HepG2 (cell line): ENCODE results near the gene TMEM107. TPM values are rescaled to one million over a fixed set of nuclear protein-coding genes. Genes with fewer than 3 reads are reported as not detected.

ENCODE experiments used
- CHCHD3 ChIP-seq: sonication (generic); formaldehyde crosslinking; IDR thresholded peaks from 2 replicates; pipeline ENCODE4 v1.8.0; 2022; ENCODE audit warnings: mild to moderate bottlenecking, missing genetic modification reagents, moderate library complexity
- EEA1 ChIP-seq: sonication (generic); formaldehyde crosslinking; IDR thresholded peaks from 2 replicates; pipeline ENCODE4 v1.5.1; 2020; ENCODE audit warnings: mild to moderate bottlenecking, missing genetic modification reagents, borderline replicate concordance
- KLF16 ChIP-seq, 2 experiments: sonication (generic) in 1 of 2; formaldehyde crosslinking in 1 of 2; IDR thresholded peaks; 2 replicates each; pipeline versions ENCODE4 v1.6.1 to v1.8.0; 2016 to 2023; ENCODE audit warnings: missing genetic modification reagents in 2 of 2, missing compliant biosample characterization in 1 of 2
- PLRG1 ChIP-seq: fragments of 450-650 bp; conservative IDR thresholded peaks from 2 replicates; pipeline ENCODE4 v1.6.1; 2016
- TCF12 ChIP-seq, 2 experiments: fragments of 450-650 bp in 1 of 2; sonication (generic) in 1 of 2; formaldehyde crosslinking in 1 of 2; IDR thresholded peaks; 2 replicates each; pipeline versions ENCODE4 v1.6.1 to v1.8.0; 2017 to 2022; ENCODE audit warnings: antibody characterized with exemption in 1 of 2, mild to moderate bottlenecking in 1 of 2, missing genetic modification reagents in 1 of 2, moderate library complexity in 1 of 2
- ZFP36L1 ChIP-seq: sonication (generic); formaldehyde crosslinking; IDR thresholded peaks from 2 replicates; pipeline ENCODE4 v1.8.0; 2022; ENCODE audit warnings: mild to moderate bottlenecking, missing genetic modification reagents, moderate library complexity
- ZNF232 ChIP-seq: sonication (generic); formaldehyde crosslinking; IDR thresholded peaks from 2 replicates; pipeline ENCODE4 v1.4.0; 2020; ENCODE audit warnings: missing genetic modification reagents, borderline replicate concordance
- ZNF460 ChIP-seq: sonication (generic); formaldehyde crosslinking; IDR thresholded peaks from 2 replicates; pipeline ENCODE4 v1.5.1; 2020; ENCODE audit warnings: missing genetic modification reagents, mild to moderate bottlenecking, borderline replicate concordance
- ZSCAN9 ChIP-seq: IDR thresholded peaks from 2 replicates; pipeline ENCODE4 v1.6.1; 2016; ENCODE audit warnings: borderline replicate concordance
- polyA plus RNA-seq, 8 experiments: library from polyadenylated mRNA; depleted of rRNA in 3 of 8; stranded (reverse) in 7 of 8; unstranded in 1 of 8; fragments of >200 nt; fragmentation: Illumina TruSeq in 4 of 8; extraction: Trizol in 4 of 8; gene quantifications; 2 replicates each; pipeline versions ENCODE4 v1.2.1 to v1.2.3, GENCODE V29; 2011 to 2016; ENCODE audit warnings: low read depth in 4 of 8, missing spikeins in 1 of 8, mixed read lengths in 1 of 8; ENCODE audit not compliant: insufficient read depth in 1 of 8
- total RNA-seq, 5 experiments: library from RNA; depleted of rRNA; stranded (reverse); fragments of >200 nt; fragmentation: Illumina TruSeq; extraction: Trizol; gene quantifications; 2 replicates each; pipeline ENCODE4 v1.2.3, GENCODE V29; 2016; ENCODE audit warnings: low read depth in 1 of 5
- TF ChIP-seq, protein P1 (sequence below): sonication (generic); formaldehyde crosslinking; IDR thresholded peaks from 2 replicates; pipeline ENCODE4 v1.8.0; 2023; ENCODE audit warnings: mild to moderate bottlenecking, missing genetic modification reagents
- TF ChIP-seq, protein P2 (sequence below): sonication (generic); formaldehyde crosslinking; IDR thresholded peaks from 2 replicates; pipeline ENCODE4 v1.5.0; 2020; ENCODE audit warnings: mild to moderate bottlenecking, missing genetic modification reagents, borderline replicate concordance
- TF ChIP-seq, protein P3 (sequence below): sonication (generic); formaldehyde crosslinking; IDR thresholded peaks from one replicate; pipeline ENCODE4 v1.5.1; 2020; ENCODE audit warnings: mild to moderate bottlenecking, missing genetic modification reagents; ENCODE audit errors: not compliant biosample characterization
- TF ChIP-seq, protein P4 (sequence below): sonication (generic); formaldehyde crosslinking; IDR thresholded peaks from 2 replicates; pipeline ENCODE4 v1.5.1; 2020; ENCODE audit warnings: missing genetic modification reagents, mild to moderate bottlenecking, borderline replicate concordance

Gene TMEM107
- total and polyA plus RNA-seq, 2 of the 13 experiments (the other 11 are each of a cell fraction or from before 2014, with no cell fraction given), result 7.2 to 15.3 TPM

DNA sequence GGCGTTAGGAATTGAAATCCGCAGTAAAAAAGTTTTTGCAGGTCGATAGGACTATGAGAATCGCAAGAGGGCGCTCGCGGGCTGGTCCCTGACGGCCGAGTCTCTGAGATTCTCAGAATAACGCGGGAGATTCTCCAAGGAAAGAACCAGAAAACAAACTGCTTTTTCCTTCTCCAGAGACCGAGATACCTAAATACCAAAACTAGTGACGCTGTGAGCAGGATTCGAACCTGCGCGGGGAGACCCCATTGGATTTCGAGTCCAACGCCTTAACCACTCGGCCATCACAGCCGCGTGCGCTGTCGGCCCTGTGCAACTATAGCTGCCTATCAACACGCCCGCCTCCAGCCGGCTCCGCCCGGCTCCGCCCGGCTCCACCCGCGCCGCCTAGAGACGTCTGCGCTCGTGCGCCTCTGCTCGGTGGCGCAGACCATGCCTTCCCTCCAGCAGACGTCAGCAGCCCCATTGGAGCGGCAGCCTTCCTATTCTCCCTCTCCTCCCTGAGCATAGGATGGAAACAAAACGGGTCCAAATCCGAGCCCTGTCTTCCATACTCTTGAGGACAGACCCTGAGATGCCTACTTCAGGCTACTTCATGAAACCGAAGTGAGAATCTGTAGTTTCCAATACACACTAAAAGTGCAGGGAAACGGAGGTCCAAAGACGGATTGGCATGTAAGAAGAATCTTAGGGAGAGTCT, 37.4 kb downstream of the TMEM107 start (continued):
- TF ChIP-seq, protein P1, sequence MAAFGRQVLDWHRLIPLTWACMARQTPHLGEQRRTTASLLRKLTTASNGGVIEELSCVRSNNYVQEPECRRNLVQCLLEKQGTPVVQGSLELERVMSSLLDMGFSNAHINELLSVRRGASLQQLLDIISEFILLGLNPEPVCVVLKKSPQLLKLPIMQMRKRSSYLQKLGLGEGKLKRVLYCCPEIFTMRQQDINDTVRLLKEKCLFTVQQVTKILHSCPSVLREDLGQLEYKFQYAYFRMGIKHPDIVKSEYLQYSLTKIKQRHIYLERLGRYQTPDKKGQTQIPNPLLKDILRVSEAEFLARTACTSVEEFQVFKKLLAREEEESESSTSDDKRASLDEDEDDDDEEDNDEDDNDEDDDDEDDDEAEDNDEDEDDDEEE (CRISPR knock-in tag), result no peak
- no peak for TF ChIP-seq ZFP36L1
- no peak for TF ChIP-seq TCF12 (IDR thresholded peaks at IDR 0.05)
- no peak for TF ChIP-seq TCF12 (CRISPR knock-in tag; IDR thresholded peaks at IDR 0.05)
- TF ChIP-seq PLRG1, result no peak
- TF ChIP-seq, protein P2, sequence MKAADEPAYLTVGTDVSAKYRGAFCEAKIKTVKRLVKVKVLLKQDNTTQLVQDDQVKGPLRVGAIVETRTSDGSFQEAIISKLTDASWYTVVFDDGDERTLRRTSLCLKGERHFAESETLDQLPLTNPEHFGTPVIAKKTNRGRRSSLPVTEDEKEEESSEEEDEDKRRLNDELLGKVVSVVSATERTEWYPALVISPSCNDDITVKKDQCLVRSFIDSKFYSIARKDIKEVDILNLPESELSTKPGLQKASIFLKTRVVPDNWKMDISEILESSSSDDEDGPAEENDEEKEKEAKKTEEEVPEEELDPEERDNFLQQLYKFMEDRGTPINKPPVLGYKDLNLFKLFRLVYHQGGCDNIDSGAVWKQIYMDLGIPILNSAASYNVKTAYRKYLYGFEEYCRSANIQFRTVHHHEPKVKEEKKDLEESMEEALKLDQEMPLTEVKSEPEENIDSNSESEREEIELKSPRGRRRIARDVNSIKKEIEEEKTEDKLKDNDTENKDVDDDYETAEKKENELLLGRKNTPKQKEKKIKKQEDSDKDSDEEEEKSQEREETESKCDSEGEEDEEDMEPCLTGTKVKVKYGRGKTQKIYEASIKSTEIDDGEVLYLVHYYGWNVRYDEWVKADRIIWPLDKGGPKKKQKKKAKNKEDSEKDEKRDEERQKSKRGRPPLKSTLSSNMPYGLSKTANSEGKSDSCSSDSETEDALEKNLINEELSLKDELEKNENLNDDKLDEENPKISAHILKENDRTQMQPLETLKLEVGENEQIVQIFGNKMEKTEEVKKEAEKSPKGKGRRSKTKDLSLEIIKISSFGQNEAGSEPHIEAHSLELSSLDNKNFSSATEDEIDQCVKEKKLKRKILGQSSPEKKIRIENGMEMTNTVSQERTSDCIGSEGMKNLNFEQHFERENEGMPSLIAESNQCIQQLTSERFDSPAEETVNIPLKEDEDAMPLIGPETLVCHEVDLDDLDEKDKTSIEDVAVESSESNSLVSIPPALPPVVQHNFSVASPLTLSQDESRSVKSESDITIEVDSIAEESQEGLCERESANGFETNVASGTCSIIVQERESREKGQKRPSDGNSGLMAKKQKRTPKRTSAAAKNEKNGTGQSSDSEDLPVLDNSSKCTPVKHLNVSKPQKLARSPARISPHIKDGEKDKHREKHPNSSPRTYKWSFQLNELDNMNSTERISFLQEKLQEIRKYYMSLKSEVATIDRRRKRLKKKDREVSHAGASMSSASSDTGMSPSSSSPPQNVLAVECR, result peak; percentile 81
- TF ChIP-seq ZNF460, result no peak; the same call in 1 of the 2 replicates
- TF ChIP-seq ZSCAN9 (CRISPR knock-in tag), result peak; percentile 51; the same call in 1 of the 2 replicates
- TF ChIP-seq CHCHD3 (CRISPR knock-in tag), result no peak
- TF ChIP-seq KLF16 (CRISPR knock-in tag; IDR thresholded peaks at IDR 0.05), result peak in 1 of 2 experiments; percentile 70; a peak in 1 of 4 replicates
- TF ChIP-seq ZNF232 (CRISPR knock-in tag), result peak; percentile 70; the same call in 1 of the 2 replicates
- TF ChIP-seq, protein P3, sequence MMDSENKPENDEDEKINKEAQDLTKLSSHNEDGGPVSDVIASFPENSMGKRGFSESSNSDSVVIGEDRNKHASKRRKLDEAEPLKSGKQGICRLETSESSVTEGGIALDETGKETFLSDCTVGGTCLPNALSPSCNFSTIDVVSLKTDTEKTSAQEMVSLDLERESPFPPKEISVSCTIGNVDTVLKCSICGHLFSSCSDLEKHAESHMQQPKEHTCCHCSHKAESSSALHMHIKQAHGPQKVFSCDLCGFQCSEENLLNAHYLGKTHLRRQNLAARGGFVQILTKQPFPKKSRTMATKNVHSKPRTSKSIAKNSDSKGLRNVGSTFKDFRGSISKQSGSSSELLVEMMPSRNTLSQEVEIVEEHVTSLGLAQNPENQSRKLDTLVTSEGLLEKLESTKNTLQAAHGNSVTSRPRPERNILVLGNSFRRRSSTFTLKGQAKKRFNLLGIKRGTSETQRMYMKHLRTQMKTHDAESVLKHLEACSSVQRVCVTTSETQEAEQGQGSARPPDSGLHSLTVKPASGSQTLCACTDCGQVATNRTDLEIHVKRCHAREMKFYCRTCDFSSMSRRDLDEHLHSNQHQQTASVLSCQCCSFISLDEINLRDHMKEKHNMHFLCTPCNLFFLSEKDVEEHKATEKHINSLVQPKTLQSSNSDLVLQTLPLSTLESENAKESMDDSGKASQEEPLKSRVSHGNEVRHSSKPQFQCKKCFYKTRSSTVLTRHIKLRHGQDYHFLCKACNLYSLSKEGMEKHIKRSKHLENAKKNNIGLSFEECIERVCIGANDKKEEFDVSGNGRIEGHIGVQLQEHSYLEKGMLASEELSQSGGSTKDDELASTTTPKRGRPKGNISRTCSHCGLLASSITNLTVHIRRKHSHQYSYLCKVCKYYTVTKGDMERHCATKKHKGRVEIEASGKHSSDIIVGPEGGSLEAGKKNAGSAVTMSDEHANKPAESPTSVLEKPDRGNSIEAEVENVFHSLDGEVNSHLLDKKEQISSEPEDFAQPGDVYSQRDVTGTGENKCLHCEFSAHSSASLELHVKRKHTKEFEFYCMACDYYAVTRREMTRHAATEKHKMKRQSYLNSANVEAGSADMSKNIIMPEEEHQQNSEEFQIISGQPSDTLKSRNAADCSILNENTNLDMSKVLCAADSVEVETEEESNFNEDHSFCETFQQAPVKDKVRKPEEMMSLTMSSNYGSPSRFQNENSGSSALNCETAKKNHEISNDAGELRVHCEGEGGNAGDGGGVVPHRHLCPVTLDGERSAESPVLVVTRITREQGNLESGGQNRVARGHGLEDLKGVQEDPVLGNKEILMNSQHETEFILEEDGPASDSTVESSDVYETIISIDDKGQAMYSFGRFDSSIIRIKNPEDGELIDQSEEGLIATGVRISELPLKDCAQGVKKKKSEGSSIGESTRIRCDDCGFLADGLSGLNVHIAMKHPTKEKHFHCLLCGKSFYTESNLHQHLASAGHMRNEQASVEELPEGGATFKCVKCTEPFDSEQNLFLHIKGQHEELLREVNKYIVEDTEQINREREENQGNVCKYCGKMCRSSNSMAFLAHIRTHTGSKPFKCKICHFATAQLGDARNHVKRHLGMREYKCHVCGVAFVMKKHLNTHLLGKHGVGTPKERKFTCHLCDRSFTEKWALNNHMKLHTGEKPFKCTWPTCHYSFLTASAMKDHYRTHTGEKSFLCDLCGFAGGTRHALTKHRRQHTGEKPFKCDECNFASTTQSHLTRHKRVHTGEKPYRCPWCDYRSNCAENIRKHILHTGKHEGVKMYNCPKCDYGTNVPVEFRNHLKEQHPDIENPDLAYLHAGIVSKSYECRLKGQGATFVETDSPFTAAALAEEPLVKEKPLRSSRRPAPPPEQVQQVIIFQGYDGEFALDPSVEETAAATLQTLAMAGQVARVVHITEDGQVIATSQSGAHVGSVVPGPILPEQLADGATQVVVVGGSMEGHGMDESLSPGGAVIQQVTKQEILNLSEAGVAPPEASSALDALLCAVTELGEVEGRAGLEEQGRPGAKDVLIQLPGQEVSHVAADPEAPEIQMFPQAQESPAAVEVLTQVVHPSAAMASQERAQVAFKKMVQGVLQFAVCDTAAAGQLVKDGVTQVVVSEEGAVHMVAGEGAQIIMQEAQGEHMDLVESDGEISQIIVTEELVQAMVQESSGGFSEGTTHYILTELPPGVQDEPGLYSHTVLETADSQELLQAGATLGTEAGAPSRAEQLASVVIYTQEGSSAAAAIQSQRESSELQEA (CRISPR knock-in tag), result no peak
- TF ChIP-seq, protein P4, sequence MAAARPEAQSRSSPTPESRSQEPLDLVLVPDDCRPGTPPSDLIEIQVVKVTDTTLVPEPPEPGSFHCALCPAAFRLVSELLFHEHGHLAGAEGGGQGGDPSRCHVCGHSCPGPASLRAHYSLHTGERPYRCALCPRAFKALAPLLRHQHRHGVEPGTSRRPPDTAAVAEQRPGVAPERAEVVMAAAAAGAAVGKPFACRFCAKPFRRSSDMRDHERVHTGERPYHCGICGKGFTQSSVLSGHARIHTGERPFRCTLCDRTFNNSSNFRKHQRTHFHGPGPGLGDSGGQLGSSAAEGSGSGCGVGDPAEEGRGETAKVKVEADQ, result no peak
- TF ChIP-seq EEA1 (CRISPR knock-in tag), result no peak
